HG03520 (cell line): Measurements from ENCODE around the gene TPP1.

Experiments
- ATAC-seq: cut with Tn5 transposase; IDR thresholded peaks from one replicate; pipeline ENCODE4 v1.9.1; 2021; ENCODE audit warnings: mild to moderate bottlenecking, moderate library complexity; ENCODE audit not compliant: unreplicated experiment

The TPP1 gene

GRCh38 chr11:6619004-6619745 is at the start of gene TPP1:
Gene TPP1, minus strand, starts transcription at chr11:6619422. Its CDS starts 22 bp downstream, at chr11:6619400.
- peak; percentile 99 for ATAC-seq

DNA sequence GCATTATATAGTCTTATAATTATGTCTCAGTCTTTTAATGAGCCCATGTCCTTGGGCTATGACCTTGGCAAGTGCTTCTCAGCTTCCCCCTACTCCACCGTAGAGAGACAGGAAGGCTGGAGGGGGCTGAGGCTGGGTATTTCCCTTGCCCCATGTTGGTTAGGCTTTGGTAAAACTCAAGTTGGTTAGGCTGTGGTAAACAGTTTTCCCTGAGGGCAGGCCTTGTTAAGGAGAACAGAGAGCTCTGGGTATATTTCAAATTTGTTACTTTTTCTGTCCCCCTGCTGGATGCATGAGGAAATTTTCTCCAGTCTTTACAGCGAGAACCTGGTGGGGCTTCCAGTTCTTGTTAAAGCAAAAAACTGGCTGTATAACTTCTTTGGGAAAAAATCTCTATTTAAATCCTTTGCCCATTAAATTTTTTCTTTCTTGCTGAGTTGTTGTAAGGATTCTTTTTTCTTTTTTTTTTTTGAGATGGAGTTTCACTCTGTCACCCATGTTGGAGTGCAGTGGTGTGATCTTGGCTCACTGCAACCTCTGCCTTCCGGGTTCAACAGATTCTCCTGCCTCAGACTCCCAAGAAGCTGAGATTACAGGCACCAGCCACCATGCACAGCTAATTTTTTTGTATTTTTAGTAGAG is 48.6 kb upstream of the TPP1 start:
- ATAC-seq, result no peak

GRCh38 chr11:6666302-6667183 is 47.3 kb upstream of the TPP1 start:
- no peak for ATAC-seq

GRCh38 chr11:6664551-6664950 is 45.3 kb upstream of the TPP1 start:
- ATAC-seq, result no peak

- ATAC-seq, result no peak
Observed at GRCh38 chr11:6663794-6664469, 44.7 kb upstream of the TPP1 start.

DNA sequence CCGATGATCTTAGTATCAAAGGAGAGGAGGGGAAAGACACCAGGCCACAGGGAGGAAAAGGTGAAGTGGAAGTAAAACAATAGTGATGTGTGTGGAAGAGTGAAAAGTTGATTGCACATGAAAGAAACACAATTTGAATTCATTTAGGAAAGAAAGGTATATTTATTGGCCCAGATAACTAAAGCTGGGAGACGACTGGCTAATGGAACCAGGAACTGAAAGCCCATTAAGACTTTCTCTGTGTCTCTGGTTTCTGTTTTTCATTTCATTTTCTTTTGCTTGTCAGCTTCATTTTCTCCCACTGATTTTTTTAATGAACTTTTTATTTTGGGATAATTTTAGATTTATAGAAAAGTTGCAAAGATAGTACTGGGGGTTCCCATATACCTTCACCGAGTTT is 41.5 kb upstream of the TPP1 start:
- ATAC-seq, result no peak

GRCh38 chr11:6658647-6659046 is 39.4 kb upstream of the TPP1 start:
- no peak for ATAC-seq

DNA sequence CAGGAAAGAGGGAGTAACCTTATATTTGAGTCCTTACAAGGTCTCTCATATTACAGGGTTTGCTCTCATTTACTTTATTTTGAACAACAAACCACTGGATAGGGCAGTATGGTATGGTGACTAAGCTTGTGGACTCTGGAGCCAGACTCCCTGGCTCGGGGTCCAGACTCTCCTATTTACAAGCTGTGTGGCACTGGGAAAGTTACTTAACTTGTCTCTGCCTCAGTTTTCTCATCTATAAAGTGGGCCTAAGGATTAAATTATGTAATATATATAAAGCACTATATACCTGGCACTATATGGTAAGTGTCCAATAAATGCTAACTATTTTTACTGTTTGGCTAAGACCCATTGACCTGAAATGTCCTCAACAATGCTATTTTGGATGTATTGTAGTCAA is 38.1 kb upstream of the TPP1 start:
- ATAC-seq, result no peak

DNA sequence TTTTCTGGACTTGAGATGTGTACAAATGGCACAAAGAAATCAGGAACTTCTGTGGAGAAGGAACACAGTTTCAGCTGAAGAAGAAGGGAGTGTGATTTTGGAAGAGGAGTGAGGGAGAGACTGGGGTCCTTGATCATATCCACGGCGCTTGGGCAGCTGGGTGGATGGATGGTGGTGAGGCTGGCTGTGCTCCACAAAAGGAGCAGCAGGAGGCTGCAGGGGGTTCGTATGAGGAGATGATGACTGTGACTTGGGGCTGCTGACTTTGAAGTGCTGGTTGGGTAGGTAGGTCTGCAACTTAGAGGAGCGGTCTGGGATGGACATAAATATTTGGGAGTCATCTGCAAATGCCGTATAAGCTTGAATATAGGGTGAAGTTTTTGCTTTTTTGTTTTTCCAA is 37.7 kb upstream of the TPP1 start:
- ATAC-seq, result no peak

DNA sequence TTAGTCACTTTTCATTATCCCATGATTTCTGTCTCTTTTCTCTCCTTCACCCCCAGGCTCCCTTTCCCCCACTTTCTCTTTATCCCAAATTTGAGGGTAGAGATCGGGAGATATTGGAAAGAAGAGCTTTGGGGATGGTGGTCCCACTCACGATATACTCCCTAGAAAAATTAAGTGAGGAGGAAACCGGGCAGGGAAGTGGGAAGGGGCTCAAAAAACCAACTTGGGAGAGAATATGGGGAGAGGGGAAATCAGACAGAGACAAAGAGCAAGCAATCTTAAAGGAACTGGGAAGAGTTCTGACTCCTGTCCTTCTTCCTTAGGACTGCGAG is 37.3 kb upstream of the TPP1 start:
- no peak for ATAC-seq

DNA sequence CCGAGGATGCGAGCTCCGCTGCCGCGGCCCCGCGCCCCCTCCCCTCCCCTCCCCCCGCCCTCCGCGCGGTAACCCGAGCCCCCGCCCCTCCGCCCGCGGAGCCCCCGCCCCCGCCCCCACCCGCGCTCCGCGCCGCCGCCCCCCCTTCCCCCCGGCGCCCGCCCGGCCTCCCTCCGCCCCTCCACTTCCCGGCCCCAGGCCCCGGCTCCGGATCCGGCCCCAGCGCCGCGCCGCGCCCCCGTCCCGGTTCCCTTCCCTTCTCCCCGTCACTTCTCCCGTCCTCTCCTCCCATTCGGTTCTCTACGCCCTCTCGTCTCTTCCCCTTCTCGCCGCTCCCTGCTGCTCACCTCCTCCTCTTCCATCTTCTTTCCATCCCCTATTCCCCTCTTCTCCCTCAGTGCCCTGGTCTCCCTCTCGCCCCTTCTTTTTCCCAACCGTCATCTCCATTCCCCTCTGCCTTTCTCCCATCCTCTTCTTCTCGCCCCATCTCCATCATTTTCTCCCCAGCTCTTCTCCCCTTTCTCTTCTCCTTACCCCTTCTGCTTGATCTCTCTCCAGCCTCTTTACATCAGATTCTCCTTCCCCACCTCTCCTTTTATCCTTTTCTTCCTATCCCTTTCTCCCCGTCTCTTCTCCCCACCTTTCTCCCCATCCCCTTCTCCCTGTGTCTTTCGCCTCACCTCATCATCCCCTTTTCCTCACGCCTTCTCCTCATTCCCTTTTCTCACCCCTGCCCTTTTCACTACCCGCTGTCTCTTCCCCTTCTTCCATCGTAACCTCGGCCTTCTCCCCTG is 36.8 kb upstream of the TPP1 start, which contains the start of gene DCHS1:
TSS of gene DCHS1 (minus strand) at position 20 of the 794 bp plus-strand sequence. CDS start 14,196 bp downstream, outside the sequence.
- no peak for ATAC-seq

DNA sequence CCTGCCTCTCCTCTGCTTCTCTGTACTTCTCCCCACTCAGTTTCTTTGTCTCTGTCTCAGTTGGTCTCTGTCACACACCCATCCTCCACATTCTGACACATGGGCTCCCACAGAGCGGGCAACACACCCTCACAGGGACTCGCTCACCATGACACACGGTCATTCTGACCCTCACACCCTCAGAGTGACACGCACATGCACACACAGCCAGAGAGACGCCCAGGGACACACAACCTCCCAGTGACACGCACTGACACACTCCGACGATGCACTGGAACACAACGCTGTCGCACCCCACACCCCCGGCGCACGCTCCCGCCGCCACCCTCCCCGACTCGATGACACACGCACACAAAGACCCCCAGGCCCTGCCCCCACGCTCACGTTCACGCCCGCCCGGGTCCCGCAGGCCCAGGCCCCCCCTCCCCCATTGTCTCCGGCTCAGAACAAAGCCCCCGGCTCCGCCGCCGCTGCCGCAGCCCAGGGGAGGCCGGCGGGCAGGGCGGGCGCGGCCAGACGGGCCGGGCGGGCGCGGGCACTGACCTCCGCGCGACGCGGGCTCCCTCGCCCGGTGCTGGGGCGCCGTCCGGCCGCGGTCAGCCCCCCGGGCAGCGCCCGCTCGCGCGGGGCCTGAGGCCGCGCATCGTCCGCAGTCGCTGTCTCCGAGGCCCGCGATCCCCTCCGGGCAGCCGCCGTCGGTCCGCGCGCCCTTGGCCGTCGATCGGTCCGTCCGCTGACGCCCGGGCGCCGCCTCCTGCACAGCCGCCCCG is 36.0 kb upstream of the TPP1 start:
- no peak for ATAC-seq

DNA sequence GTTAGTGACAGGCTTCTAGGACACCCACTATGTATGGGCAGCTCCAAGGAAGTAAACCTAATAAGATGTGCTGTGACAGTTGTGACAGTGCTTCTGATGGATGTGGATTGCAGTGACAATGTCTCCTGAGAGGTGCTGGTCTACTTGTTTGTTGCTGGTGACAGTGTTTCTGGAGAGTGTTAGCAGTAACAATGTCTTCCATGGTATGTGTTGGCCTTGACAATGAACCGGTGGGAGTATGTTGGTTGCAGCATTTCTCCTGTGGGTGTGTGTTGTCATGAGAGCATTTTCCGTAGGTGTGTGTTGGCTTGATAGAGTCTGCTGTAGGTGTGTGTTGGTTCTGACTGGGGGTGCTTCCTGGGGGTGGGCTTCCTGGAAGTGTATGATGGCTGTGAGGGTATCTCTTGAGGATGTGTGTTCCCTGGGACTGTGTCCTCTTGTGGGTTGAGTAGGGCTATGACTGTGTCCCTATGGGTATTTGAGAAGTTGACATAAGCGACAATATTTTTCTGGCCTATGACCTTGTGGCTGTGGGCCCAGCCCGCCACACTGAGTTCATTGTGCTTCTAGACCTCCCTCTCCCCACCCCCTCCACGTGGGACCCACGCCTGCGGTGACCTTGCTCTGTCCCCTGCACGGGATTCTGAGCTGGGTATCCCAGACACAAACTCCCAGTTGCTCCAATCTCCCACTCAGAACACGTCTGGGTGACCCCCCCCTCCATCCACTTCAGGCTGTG is 35.2 kb upstream of the TPP1 start:
- no peak for ATAC-seq

GRCh38 chr11:6653656-6654055 is 34.4 kb upstream of the TPP1 start:
- ATAC-seq, result no peak

GRCh38 chr11:6653097-6653496 is 33.9 kb upstream of the TPP1 start:
- no peak for ATAC-seq

- ATAC-seq, result no peak
Observed at GRCh38 chr11:6652182-6652581, 33.0 kb upstream of the TPP1 start.

DNA sequence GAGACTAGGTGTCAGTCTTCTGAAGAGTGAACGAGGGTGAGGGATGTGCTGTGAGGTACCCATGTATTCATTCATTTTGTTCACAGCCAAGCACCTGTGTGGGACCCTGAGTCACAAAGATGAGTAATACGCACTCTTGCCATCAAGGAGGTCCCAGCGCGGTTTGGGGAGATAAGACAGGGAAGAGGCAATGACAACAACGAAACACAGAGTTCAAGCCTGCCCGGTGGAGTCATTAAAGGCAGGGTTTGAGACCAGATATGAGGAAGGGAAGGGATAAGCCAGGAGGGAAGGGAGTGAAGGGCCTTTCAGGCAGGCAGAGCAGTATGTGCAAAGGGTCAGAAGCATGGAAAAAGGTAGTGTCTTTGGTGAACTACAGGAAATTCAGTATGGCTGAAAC is 31.8 kb upstream of the TPP1 start:
- no peak for ATAC-seq

DNA sequence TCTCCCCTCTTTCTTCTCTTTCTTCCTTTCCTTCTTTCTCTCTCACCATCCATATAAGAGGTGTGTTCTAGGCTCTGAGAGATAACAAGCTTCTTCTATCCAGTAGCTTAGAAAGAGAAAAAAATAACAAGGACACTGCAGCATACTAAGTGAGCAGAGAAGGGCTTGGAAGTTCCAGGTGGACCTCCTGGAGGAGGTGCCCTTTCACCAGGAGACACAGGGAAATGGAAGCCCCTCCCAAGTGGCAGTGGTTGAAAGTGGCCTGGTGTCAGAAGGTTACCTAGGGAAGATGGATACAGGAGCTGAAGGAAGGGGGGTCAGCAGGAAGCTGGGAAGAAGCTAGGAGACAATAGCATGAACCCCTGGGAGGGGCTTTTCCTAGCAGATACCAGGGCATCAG is 30.9 kb upstream of the TPP1 start:
- ATAC-seq, result no peak

DNA sequence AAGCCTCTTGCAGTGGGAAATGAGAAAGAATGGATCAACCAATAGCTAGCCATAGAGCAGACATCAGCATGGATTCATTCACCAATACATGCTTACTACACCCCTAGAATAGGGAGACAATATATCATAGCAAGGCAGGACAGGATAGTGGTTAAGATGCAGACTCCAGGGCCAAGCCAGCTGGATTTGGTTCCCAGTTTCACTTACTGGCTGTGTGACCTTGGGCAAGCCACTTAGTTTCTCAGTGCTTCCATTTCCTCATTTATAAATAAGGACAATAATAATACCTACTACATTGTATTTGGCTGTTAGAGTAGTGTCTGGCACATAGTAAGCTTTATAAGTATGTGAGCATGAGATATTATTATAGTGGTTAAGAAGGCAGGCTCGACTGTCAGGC is 29.3 kb upstream of the TPP1 start:
- no peak for ATAC-seq
